ENCODE measurements around the gene CDKAL1.

DNA sequence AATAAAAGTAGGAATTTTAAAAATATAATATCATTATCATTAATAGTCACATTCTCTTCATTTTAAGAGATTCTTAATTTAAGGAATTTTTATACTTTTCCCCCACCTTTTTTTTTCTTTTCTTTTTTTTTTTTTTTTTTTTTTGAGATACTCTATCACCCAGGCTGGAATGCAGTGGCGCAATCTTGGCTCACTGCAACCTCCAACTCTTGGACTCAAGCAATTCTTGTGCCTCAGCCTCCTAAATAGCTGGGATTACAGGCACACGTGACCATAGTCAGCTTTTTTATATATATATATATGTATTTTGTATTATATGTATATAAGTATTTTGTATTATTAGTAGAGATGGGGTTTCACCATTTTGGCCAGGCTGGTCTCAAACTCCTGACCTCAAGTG lies 457.7 kb downstream of the CDKAL1 start:
- TF ChIP-seq, protein P1, sequence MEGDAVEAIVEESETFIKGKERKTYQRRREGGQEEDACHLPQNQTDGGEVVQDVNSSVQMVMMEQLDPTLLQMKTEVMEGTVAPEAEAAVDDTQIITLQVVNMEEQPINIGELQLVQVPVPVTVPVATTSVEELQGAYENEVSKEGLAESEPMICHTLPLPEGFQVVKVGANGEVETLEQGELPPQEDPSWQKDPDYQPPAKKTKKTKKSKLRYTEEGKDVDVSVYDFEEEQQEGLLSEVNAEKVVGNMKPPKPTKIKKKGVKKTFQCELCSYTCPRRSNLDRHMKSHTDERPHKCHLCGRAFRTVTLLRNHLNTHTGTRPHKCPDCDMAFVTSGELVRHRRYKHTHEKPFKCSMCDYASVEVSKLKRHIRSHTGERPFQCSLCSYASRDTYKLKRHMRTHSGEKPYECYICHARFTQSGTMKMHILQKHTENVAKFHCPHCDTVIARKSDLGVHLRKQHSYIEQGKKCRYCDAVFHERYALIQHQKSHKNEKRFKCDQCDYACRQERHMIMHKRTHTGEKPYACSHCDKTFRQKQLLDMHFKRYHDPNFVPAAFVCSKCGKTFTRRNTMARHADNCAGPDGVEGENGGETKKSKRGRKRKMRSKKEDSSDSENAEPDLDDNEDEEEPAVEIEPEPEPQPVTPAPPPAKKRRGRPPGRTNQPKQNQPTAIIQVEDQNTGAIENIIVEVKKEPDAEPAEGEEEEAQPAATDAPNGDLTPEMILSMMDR (IDR thresholded peaks at IDR 0.05; ENCODE audit: poor library complexity): no peak
- no peak for TF ChIP-seq EZH2 (IDR thresholded peaks at IDR 0.05; ENCODE audit: borderline replicate concordance)
- TF ChIP-seq EZH2phosphoT487 (IDR thresholded peaks at IDR 0.05; ENCODE audit: low read depth, severe bottlenecking, unreplicated experiment): no peak

Measured in hepatocyte (in vitro differentiated cells).